Activated CD4-positive, alpha-beta memory T cell treated with anti-CD3 and anti-CD28 coated beads for 36 hours (primary cell): ENCODE data around the gene DPYSL4. TPM values are rescaled to one million over a fixed set of nuclear protein-coding genes. Genes with fewer than 3 reads are reported as not detected.

Experiments used
- CTCF ChIA-PET: fragments of 350-600 bp; sonication (Branson Sonifier 250); formaldehyde crosslinking; loops from one replicate; lab custom pipeline; 2021; ENCODE audit warnings: antibody characterized with exemption, inconsistent platforms; lab: Charles Lee
- POLR2A ChIA-PET: fragments of 350-600 bp; sonication (Branson Sonifier 250); formaldehyde crosslinking; loops from one replicate; lab custom pipeline; 2021; ENCODE audit warnings: antibody characterized with exemption; lab: Charles Lee
- DNase-seq: peaks from one replicate; pipeline ENCODE4 v3.0.0-alpha.2; 2020
- H3K27ac Mint-ChIP-seq: one replicate; pipeline ENCODE4 v1.8.0; 2021; ENCODE audit warnings: mixed read lengths
- H3K27me3 Mint-ChIP-seq: one replicate; pipeline ENCODE4 v1.8.0; 2021; ENCODE audit warnings: mixed read lengths
- H3K36me3 Mint-ChIP-seq: one replicate; pipeline ENCODE4 v1.8.0; 2021; ENCODE audit warnings: mixed read lengths
- H3K4me1 Mint-ChIP-seq: one replicate; pipeline ENCODE4 v1.8.0; 2021; ENCODE audit warnings: low read depth, mixed read lengths
- H3K4me3 Mint-ChIP-seq: one replicate; pipeline ENCODE4 v1.8.0; 2021; ENCODE audit warnings: mild to moderate bottlenecking, mixed read lengths
- H3K9me3 Mint-ChIP-seq: one replicate; pipeline ENCODE4 v1.8.0; 2021; ENCODE audit warnings: mixed read lengths
- intact Hi-C: fragments of 100-400 bp; cut with micrococcal nuclease; formaldehyde crosslinking; loops from one replicate; pipeline ENCODE4 v1.15.1; 2023
- total RNA-seq, 2 experiments: library from RNA; stranded (reverse); gene quantifications; one replicate each; pipeline ENCODE4 v1.2.3, GENCODE V29; 2021

Gene DPYSL4
- 1 to 10 TPM; 7.0 to 7.2 TPM for total RNA-seq

DNA sequence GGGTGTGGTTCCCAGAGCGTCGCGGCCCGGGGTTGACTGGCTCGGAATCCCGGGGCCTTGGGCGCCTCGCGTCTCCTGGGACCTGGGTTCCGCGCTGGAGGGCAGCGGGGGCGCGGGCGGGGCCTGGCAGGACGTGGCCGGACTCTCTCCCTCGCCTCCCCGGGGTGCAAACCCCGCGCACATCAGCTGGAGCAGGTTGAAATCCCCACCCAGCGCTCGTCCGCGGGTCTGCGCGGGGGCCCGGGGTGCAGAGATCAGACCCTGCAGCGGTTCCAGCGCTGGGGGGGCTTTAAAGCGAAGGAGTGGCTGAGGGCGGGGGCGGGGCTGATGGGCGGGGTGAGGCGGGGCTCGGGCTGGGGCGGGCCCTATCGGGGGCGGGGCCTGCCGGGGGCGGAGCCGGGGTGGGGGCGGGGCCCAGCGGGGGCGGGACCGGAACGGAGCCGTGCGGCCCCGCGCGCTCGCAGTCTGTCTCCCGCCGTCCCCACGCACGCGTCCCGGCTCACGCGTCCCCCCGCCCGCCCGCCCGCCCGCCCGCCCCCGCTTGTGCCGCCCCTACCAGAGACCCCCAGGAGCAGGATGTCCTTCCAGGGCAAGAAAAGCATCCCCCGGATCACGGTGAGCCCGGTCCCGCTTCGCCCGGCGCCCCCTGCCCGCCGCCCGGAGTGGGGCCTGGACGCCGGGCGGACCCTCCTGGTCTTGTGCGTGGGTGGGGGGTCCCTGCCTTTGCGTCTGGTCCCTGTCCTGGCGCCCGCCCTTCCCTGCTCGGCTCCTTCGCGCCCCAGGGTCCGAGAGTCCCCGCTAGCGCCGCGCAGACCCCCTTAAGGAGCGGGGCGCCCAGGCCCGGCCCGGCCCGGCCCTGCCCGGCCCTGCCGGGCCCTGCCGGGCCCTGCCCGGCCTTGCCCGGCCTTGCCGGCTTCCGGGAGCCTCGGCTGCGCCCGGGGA lies at the start of gene DPYSL4:
DPYSL4 (plus strand) TSS at position 461 of the 942 bp plus-strand sequence; CDS start at position 577, 116 bp downstream.
- Mint-ChIP-seq H3K4me3 (no peak within 1 kb of the TSS), H3K4me1 (peaks cover 9% of the 10 kb centered on the region), H3K36me3 (no peaks in the 10 kb centered on the region), H3K9me3 (no peaks in the 10 kb centered on the region), H3K27me3 (peaks cover 38% of the 10 kb centered on the region), H3K27ac (no peak within 1 kb of the TSS)
- intact Hi-C loops: no loop called here
- peak; percentile 37 for DNase-seq
- POLR2A ChIA-PET: no interaction called here
- CTCF ChIA-PET: no interaction called here

DNA sequence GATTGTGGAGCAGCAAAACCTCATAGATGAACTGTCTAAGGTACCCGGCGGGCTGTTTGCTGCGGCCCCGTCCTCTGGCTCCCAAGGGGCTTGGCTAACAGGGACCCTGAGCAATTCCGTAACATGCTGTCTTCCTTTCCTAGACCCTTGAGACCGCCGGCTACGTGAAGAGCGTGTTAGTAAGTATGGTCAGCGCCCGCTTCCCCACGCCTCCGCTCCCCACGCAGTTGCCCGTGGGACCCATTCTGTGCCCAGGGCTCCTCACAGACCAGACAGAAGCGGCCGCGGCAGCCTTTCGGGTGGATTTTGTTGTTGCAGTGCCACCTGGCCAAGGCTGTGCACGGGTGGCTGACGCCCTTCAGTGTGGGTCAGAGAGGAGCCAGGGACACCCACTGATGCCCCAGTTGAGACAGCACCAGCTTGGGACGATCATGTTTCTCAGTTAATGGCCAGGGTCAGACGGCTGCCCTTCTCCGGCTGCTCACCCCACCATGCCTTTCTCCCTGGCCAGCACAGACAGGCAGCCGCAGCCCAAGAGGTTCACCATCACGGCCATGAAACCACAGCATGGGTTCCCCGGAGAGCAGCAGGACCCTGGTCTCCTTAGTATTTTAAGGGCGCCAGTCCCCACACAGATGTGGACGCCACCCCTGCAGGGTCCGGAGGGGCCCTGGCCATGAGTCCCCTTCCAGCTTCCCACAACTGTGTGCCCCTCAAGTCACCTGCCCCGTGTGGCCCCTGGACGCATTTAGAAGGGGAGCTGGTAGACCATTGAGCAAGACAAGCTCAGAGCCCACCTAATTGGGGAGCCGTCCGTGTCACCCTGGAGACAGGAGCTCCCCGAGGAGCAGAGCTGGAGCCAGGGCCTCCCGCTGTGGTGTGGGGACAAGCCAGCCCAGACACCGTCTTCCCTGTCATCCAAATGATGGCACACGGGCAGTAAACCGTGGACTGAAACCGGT lies 49.4 kb upstream of the DPYSL4 start:
- no peak for DNase-seq
- Mint-ChIP-seq H3K27ac (no peak overlapping the region), H3K4me1 (no peaks in the 10 kb centered on the region), H3K9me3 (no peaks in the 10 kb centered on the region), H3K4me3 (no peak overlapping the region), H3K27me3 (peaks cover 7% of the 10 kb centered on the region), H3K36me3 (no peaks in the 10 kb centered on the region)
- ChIA-PET CTCF (no interaction called here), POLR2A (no interaction called here)
- intact Hi-C loops: no loop called here

DNA sequence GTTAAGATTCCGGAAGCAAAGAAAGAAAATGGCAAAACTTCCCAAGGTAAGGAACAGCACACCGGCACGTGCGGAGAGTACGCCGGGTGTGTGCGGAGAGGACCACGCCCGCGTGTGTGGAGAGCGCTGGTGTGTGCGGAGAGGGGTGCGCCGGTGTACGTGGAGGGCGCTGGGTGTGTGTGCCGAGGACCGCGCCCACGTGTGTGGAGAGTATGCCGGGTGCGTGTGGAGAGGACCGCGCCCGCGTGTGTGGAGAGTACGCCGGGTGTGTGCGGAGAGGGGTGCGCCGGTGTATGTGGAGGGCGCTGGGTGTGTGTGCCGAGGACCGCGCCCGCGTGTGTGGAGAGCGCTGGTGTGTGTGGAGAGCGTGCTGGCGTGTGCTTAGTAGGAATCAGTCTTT lies 48.6 kb upstream of the DPYSL4 start:
- H3K27ac Mint-ChIP-seq: no peak overlapping the region
- no peaks in the 10 kb centered on the region for H3K9me3 Mint-ChIP-seq
- POLR2A ChIA-PET: no interaction called here
- no peak overlapping the region for H3K4me3 Mint-ChIP-seq
- no peaks in the 10 kb centered on the region for H3K4me1 Mint-ChIP-seq
- intact Hi-C loops: no loop called here
- CTCF ChIA-PET: no interaction called here
- H3K36me3 Mint-ChIP-seq: no peaks in the 10 kb centered on the region
- peaks cover 5% of the 10 kb centered on the region for H3K27me3 Mint-ChIP-seq
- no peak for DNase-seq

DNA sequence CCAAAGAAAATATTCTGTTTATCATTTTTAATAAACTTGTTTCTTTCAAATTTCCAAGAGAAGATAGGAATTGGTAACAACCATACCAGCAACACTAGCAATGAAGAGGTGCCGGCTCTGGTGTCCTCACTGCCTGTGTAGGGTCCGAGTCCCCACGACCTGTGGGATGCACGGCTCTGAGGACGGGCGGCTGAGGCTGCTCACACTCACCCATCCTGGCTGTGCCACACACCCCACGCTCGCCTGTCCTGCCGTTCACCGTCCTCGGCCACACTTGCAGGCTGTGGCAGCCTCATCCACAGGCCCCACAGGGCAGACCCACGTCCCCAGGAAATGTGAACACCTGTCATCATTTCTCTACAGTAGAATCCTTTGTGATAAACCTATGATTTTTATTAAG lies 48.2 kb upstream of the DPYSL4 start:
- DNase-seq: no peak
- ChIA-PET POLR2A (no interaction called here), CTCF (no interaction called here)
- intact Hi-C loops: no loop called here
- H3K27ac Mint-ChIP-seq: no peak overlapping the region
- no peaks in the 10 kb centered on the region for H3K36me3 Mint-ChIP-seq
- no peaks in the 10 kb centered on the region for H3K4me1 Mint-ChIP-seq
- peaks cover 5% of the 10 kb centered on the region for H3K27me3 Mint-ChIP-seq
- no peak overlapping the region for H3K4me3 Mint-ChIP-seq
- H3K9me3 Mint-ChIP-seq: no peaks in the 10 kb centered on the region

DNA sequence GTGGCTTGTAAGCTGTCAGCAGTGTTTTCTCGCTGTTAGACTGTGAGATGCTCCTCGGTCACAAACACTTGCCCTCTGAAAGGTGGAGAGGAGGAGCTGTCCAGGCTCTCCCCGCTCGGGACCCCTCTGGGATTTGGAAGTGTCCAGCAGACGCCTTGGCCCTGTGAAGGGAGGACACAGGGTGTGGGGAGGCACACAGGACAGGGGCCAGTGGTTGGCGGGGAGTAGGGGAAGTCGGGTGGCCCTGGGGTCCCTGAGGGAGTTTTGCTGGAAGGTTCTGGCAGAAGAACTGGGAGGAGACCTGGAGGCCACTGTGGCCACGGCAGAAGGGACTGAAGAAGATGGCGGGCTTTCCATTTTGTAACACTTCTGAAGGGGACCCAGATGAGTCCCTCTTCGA lies 47.2 kb upstream of the DPYSL4 start:
- ChIA-PET CTCF (no interaction called here), POLR2A (no interaction called here)
- no peaks in the 10 kb centered on the region for H3K4me1 Mint-ChIP-seq
- intact Hi-C loops: no loop called here
- H3K27me3 Mint-ChIP-seq: no peaks in the 10 kb centered on the region
- H3K27ac Mint-ChIP-seq: no peak overlapping the region
- no peak for DNase-seq
- H3K36me3 Mint-ChIP-seq: no peaks in the 10 kb centered on the region
- no peak overlapping the region for H3K4me3 Mint-ChIP-seq
- H3K9me3 Mint-ChIP-seq: no peaks in the 10 kb centered on the region

DNA sequence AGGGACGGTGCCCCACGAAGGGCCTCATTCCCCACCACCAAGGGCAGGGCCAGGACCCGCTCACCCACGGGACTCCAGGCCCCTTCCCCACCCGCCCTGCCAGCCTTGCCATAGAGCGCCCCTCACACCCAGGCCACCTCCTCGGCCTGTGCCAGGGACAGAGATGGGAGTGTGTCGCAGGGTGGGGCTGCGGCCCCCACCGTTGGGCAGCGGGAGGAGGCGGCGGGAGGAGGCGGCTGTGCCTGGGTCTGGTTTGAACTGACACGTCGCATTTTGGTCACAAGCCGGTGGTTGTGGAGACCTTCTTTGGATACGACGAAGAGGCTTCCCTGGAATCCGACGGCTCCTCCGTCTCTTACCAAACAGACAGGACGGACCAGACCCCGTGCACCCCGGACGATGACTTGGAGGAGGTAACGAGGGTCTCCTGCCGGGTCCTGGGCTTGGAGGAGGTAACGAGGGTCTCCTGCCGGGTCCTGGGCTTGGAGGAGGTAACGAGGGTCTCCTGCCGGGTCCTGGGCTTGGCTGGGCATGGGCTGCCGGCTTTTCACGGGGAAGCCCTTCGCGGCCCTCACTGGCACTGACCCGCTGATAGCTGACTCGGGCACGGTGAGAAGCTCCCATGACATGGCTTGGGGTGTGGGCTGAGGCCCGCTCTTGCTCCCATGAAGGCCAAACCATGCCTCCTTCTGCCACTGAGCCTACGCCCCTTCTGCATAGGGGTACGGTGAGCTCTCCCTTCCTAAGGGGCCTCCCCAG lies 46.4 kb upstream of the DPYSL4 start:
- POLR2A ChIA-PET: no interaction called here
- no peaks in the 10 kb centered on the region for H3K9me3 Mint-ChIP-seq
- H3K27me3 Mint-ChIP-seq: no peaks in the 10 kb centered on the region
- H3K4me1 Mint-ChIP-seq: no peaks in the 10 kb centered on the region
- no peak for DNase-seq
- H3K27ac Mint-ChIP-seq: no peak overlapping the region
- no peak overlapping the region for H3K4me3 Mint-ChIP-seq
- H3K36me3 Mint-ChIP-seq: no peaks in the 10 kb centered on the region
- intact Hi-C loops: no loop called here
- CTCF ChIA-PET: interaction anchor here (1.0 kb wide), 1 partner anchor 72 kb away, joined by 3 read pairs; no protein-coding TSS in a partner anchor

DNA sequence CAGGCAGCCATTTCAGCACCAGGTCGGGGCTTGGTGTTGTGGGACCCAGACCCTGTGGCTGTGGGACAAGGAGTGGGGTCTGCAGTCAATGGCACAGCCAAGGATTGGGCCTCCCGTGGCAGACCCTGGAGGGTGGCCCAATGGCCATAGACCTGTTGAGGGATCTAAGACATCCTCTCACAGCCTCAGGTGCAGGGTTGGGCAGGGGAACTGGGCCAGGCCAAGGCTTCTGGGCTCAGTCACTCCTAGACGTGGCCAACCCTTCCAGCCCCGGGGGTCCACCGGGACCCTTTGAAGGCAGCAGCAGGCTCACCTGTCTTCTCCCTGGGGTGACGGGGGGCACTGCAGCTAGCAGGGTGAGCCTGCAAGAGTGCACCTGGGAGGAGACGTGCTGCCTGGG lies 45.7 kb upstream of the DPYSL4 start:
- intact Hi-C loops: no loop called here
- POLR2A ChIA-PET: no interaction called here
- H3K36me3 Mint-ChIP-seq: no peaks in the 10 kb centered on the region
- H3K27me3 Mint-ChIP-seq: no peaks in the 10 kb centered on the region
- DNase-seq: no peak
- CTCF ChIA-PET: interaction anchor here (1.0 to 1.6 kb wide), 3 partner anchors 26 to 71 kb away, joined by 3 read pairs; no protein-coding TSS in a partner anchor
- no peaks in the 10 kb centered on the region for H3K9me3 Mint-ChIP-seq
- H3K4me3 Mint-ChIP-seq: no peak overlapping the region
- no peaks in the 10 kb centered on the region for H3K4me1 Mint-ChIP-seq
- H3K27ac Mint-ChIP-seq: no peak overlapping the region

- Mint-ChIP-seq H3K27me3 (no peaks in the 10 kb centered on the region), H3K27ac (no peak overlapping the region), H3K4me1 (no peaks in the 10 kb centered on the region), H3K36me3 (no peaks in the 10 kb centered on the region), H3K4me3 (no peak overlapping the region), H3K9me3 (no peaks in the 10 kb centered on the region)
- ChIA-PET CTCF (interaction anchor here (1.0 to 1.6 kb wide), 5 partner anchors 10 to 256 kb away, joined by 3 to 6 read pairs (median 4); no protein-coding TSS in a partner anchor), POLR2A (no interaction called here)
- intact Hi-C loops: loop anchor here (1.0 kb wide), 1 partner anchor 256 kb away; no protein-coding TSS in a partner anchor
- DNase-seq: no peak
Measured at GRCh38 chr10:132141526-132142395, 45.0 kb upstream of the DPYSL4 start.

DNA sequence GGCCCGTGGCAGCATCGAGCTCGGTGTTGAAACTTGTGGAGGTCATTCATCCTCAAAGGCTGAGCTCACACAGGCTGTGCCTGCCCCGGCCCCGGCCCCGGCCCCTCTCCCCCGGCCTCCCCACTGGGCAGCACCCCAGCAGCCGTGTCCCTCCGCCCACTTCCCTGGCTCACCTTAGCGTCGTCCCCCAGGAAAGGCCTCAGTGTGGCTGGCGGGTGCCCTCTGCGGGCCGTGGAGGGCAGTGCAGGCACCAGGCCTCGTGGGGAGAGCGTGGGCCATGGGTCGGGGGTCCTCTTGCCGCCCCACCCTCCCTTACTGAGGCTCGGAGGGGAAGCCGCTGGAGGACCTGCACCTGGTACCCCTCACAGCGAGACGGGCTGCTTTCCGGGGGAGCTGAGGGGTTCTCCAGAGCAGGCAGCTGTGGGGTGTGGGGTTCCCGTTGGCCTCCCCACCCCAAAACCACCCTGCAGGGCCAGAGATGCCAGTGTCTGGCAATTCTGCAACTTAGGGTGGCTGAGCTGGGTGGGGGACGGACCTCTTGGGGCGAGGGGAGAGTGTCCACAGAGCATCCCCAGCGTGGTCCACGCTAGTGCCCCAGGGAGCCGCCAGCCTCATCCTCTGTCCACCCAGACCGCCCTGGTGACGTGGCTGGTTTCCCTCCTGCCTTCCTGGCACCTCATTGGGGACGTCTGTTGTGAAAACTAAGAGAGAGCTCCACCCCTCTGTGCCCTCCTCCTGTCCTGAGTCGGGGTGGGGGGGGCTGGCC lies 44.2 kb upstream of the DPYSL4 start:
- Mint-ChIP-seq H3K4me3 (no peak overlapping the region), H3K36me3 (no peaks in the 10 kb centered on the region), H3K27me3 (no peaks in the 10 kb centered on the region), H3K9me3 (no peaks in the 10 kb centered on the region), H3K4me1 (no peaks in the 10 kb centered on the region), H3K27ac (no peak overlapping the region)
- DNase-seq: peak; percentile 59
- ChIA-PET POLR2A (no interaction called here), CTCF (interaction anchor here (0.6 to 1.6 kb wide), 7 partner anchors 9 to 257 kb away, joined by 3 to 6 read pairs (median 4); no protein-coding TSS in a partner anchor)
- intact Hi-C loops: loop anchor here (1.0 kb wide), 1 partner anchor 257 kb away; no protein-coding TSS in a partner anchor

DNA sequence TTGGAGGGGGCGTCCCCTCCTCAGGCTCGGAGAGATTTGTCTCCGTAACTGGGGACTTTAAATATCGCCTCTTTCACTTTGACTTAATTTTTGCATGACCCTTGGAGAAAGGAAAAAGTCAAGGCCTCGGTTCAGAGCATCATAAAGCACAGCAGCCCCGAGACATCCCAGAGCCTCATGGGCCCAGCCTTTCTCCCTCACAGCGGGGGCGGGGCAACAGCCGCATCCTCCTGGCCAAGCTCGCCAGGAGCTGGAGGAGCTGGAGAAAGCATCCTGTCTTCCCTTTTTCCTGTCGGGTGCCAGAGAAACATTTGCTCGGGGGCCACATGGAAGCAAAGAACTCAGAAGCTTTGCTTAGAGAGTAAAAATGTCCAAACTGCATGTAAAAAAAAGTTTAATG lies 43.6 kb upstream of the DPYSL4 start:
- ChIA-PET POLR2A (no interaction called here), CTCF (interaction anchor here (0.6 to 1.6 kb wide), 3 partner anchors 25 to 257 kb away, joined by 3 to 6 read pairs (median 4); no protein-coding TSS in a partner anchor)
- intact Hi-C loops: no loop called here
- DNase-seq: no peak
- Mint-ChIP-seq H3K27ac (no peak overlapping the region), H3K4me1 (no peaks in the 10 kb centered on the region), H3K4me3 (no peak overlapping the region), H3K36me3 (no peaks in the 10 kb centered on the region), H3K27me3 (no peaks in the 10 kb centered on the region), H3K9me3 (no peaks in the 10 kb centered on the region)
